Liver (tissue), 9 donors: ENCODE results near the gene KRT8. TPM values are rescaled to one million over a fixed set of nuclear protein-coding genes. Genes with fewer than 3 reads are reported as not detected.

Source experiments
- DNase-seq: peaks from one replicate; pipeline ENCODE4 v3.0.0-alpha.2; 2017; ENCODE audit warnings: low spot score
- H3K27ac ChIP-seq, 2 donors: one replicate each; pipeline ENCODE4 v1.7.0; 2013; ENCODE audit warnings: inconsistent platforms in 2 of 2, low read length in 2 of 2, control low read depth in 1 of 2, low read depth in 1 of 2, mild to moderate bottlenecking in 1 of 2
- H3K27me3 ChIP-seq, 4 donors: one replicate each; pipeline versions ENCODE4 v1.6.1 to v1.7.0; 2013; ENCODE audit warnings: low read length in 3 of 4, inconsistent platforms in 1 of 4, mild to moderate bottlenecking in 1 of 4, moderate library complexity in 1 of 4; ENCODE audit not compliant: control insufficient read depth in 4 of 4, insufficient read depth in 4 of 4
- H3K36me3 ChIP-seq, 4 donors: one replicate each; pipeline versions ENCODE4 v1.6.1 to v1.7.0; 2013; ENCODE audit warnings: low read length in 3 of 4, mild to moderate bottlenecking in 3 of 4, low read depth in 1 of 4, moderate library complexity in 1 of 4; ENCODE audit not compliant: control insufficient read depth in 4 of 4, insufficient read depth in 3 of 4
- H3K4me1 ChIP-seq, 4 donors: one replicate each; pipeline versions ENCODE4 v1.6.1 to v1.7.0; 2013; ENCODE audit warnings: low read length in 3 of 4, mild to moderate bottlenecking in 3 of 4, moderate library complexity in 1 of 4; ENCODE audit not compliant: control insufficient read depth in 4 of 4, insufficient read depth in 4 of 4
- H3K4me3 ChIP-seq, 3 donors: one replicate each; pipeline versions ENCODE4 v1.6.1 to v1.7.0; 2013; ENCODE audit warnings: low read length in 3 of 3, control low read depth in 1 of 3, low read depth in 1 of 3, mild to moderate bottlenecking in 1 of 3
- H3K9ac ChIP-seq, 2 donors: one replicate each; pipeline ENCODE4 v1.7.0; 2013; ENCODE audit warnings: low read length in 2 of 2, mild to moderate bottlenecking in 2 of 2, moderate library complexity in 2 of 2, control low read depth in 1 of 2, low read depth in 1 of 2
- H3K9me3 ChIP-seq, 4 donors: one replicate each; pipeline versions ENCODE4 v1.6.1 to v1.7.0; 2013; ENCODE audit warnings: low read length in 3 of 4; ENCODE audit not compliant: control insufficient read depth in 4 of 4
- ATF3 ChIP-seq: IDR thresholded peaks from 2 replicates; pipeline ENCODE4 v1.6.1; 2016; ENCODE audit warnings: antibody characterized with exemption
- CTCF ChIP-seq: fragments of 150-350 bp; IDR thresholded peaks from 2 replicates; pipeline ENCODE4 v1.5.1; 2017; ENCODE audit warnings: improper control_type of control experiment, low read depth, low read length; ENCODE audit not compliant: missing input control
- EGR1 ChIP-seq, 2 donors: IDR thresholded peaks; 2 replicates each; pipeline ENCODE4 v1.6.1; 2016 to 2018; ENCODE audit warnings: antibody characterized with exemption in 2 of 2, low read depth in 2 of 2
- FOXA1 ChIP-seq: IDR thresholded peaks from 2 replicates; pipeline ENCODE4 v1.6.1; 2016; ENCODE audit warnings: antibody characterized with exemption
- FOXA2 ChIP-seq: IDR thresholded peaks from 2 replicates; pipeline ENCODE4 v1.6.1; 2016; ENCODE audit warnings: antibody characterized with exemption
- GABPA ChIP-seq, 2 donors: IDR thresholded peaks in 1 of 2; conservative IDR thresholded peaks in 1 of 2; 2 replicates each; pipeline ENCODE4 v1.6.1; 2016; ENCODE audit warnings: antibody characterized with exemption in 2 of 2, mild to moderate bottlenecking in 1 of 2, moderate library complexity in 1 of 2
- HNF4A ChIP-seq, 2 donors: conservative IDR thresholded peaks; 2 replicates each; pipeline ENCODE4 v1.6.1; 2016; ENCODE audit warnings: antibody characterized with exemption in 2 of 2, mild to moderate bottlenecking in 2 of 2
- HNF4G ChIP-seq: IDR thresholded peaks from 2 replicates; pipeline ENCODE4 v1.6.1; 2016; ENCODE audit warnings: antibody characterized with exemption
- JUND ChIP-seq, 2 donors: IDR thresholded peaks; 2 replicates each; pipeline ENCODE4 v1.6.1; 2016; ENCODE audit warnings: antibody characterized with exemption in 2 of 2
- MAX ChIP-seq: IDR thresholded peaks from 2 replicates; pipeline ENCODE4 v1.6.1; 2016; ENCODE audit warnings: antibody characterized with exemption
- NR2F2 ChIP-seq: IDR thresholded peaks from 2 replicates; pipeline ENCODE4 v1.6.1; 2016; ENCODE audit warnings: antibody characterized with exemption
- RAD21 ChIP-seq, 2 donors: IDR thresholded peaks; 2 replicates each; pipeline ENCODE4 v1.6.1; 2016; ENCODE audit warnings: antibody characterized with exemption in 2 of 2, mild to moderate bottlenecking in 2 of 2
- REST ChIP-seq: IDR thresholded peaks from 2 replicates; pipeline ENCODE4 v1.6.1; 2016; ENCODE audit warnings: antibody characterized with exemption, mild to moderate bottlenecking
- RXRA ChIP-seq, 2 donors: IDR thresholded peaks; 2 replicates each; pipeline ENCODE4 v1.6.1; 2017 to 2018; ENCODE audit warnings: antibody characterized with exemption in 2 of 2, mild to moderate bottlenecking in 1 of 2
- SP1 ChIP-seq: IDR thresholded peaks from 2 replicates; pipeline ENCODE4 v1.6.1; 2018; ENCODE audit warnings: antibody characterized with exemption, mild to moderate bottlenecking
- TAF1 ChIP-seq: conservative IDR thresholded peaks from 2 replicates; pipeline ENCODE4 v1.6.1; 2016; ENCODE audit warnings: antibody characterized with exemption, mild to moderate bottlenecking
- YY1 ChIP-seq: IDR thresholded peaks from 2 replicates; pipeline ENCODE4 v1.6.1; 2016; ENCODE audit warnings: antibody characterized with exemption, mild to moderate bottlenecking
- ZBTB33 ChIP-seq: IDR thresholded peaks from 2 replicates; pipeline ENCODE4 v1.6.1; 2016; ENCODE audit warnings: antibody characterized with exemption
- WGBS: extraction: QIAGEN DNeasy Blood & Tissue Kit; methylation state at CpG from one replicate; pipeline ENCODE4 v1.1.7; 2013; 5-methylcytosine and 5-hydroxymethylcytosine counted together
- polyA plus RNA-seq, 2 donors: library from polyadenylated mRNA; stranded (reverse) in 1 of 2; unstranded in 1 of 2; fragments of 200-250 nt in 1 of 2; fragments of >200 nt in 1 of 2; fragmentation: Nextera tagmentation in 1 of 2; extraction: Ambion mirVana in 1 of 2; gene quantifications; one replicate each; pipeline versions ENCODE4 v1.2.1 to v1.2.3, GENCODE V29; 2013 to 2015
- total RNA-seq, 2 donors: library from RNA; depleted of rRNA; stranded (reverse); fragments of >200 nt; gene quantifications; one replicate each; pipeline ENCODE4 v1.2.3, GENCODE V29; 2014
- donor health status: healthy.
- donor health status: healthy.
- donor health status: healthy.
- donor health status: healthy.
- donor health status: healthy.

The KRT8 gene
- total and polyA plus RNA-seq, 4 donors: 128 to 383 (median 198) TPM

- no peaks in the 10 kb centered on the region for H3K36me3 ChIP-seq
- peak overlapping the region; percentile 19 to 40 for H3K9ac ChIP-seq
- WGBS: 80% methylated on average over 4 of the region's 4 CpGs
- TF ChIP-seq YY1: no peak
- TF ChIP-seq HNF4A (conservative IDR thresholded peaks at IDR 0.05): no peak
- TF ChIP-seq FOXA2: no peak
- no peak for TF ChIP-seq REST
- no peak for TF ChIP-seq HNF4G
- TF ChIP-seq TAF1: no peak
- no peak for TF ChIP-seq EGR1 (IDR thresholded peaks at IDR 0.05; ENCODE audit: low read depth in 2 of 2)
- no peak for TF ChIP-seq RAD21 (IDR thresholded peaks at IDR 0.05)
- TF ChIP-seq CTCF: no peak
- TF ChIP-seq JUND (IDR thresholded peaks at IDR 0.05): no peak
- no peak for TF ChIP-seq SP1
- TF ChIP-seq ZBTB33: no peak
- TF ChIP-seq FOXA1: no peak
- no peak for TF ChIP-seq GABPA (IDR thresholded peaks at IDR 0.05 in 1 of 2, conservative IDR thresholded peaks at IDR 0.05 in 1 of 2)
- TF ChIP-seq RXRA (IDR thresholded peaks at IDR 0.05): no peak
- no peak for TF ChIP-seq MAX
- no peak for TF ChIP-seq ATF3
- TF ChIP-seq NR2F2: no peak
- no peak overlapping the region for H3K4me3 ChIP-seq
- H3K9me3 ChIP-seq: no peaks in the 10 kb centered on the region
- H3K27me3 ChIP-seq: no peaks in the 10 kb centered on the region
- H3K4me1 ChIP-seq: peaks cover 12 to 34% (median 24%) of the 10 kb centered on the region in 4 donors
- no peak for DNase-seq
- H3K27ac ChIP-seq: peak overlapping the region; percentile 89 to 93
Observed at GRCh38 chr12:52926596-52927234, 21.8 kb upstream of the KRT8 start.
